KMS-11 (cell line): ENCODE data around the gene ZNF574.

Experiments used
- H2AFZ ChIP-seq: fragments of 200-600 bp; sonication (generic); 2 replicates; pipeline ENCODE4 v1.6.1; 2016; ENCODE audit warnings: antibody characterized with exemption, mixed run types, low read depth
- H3K27ac ChIP-seq: fragments of 200-600 bp; sonication (generic); 2 replicates; pipeline ENCODE4 v1.6.1; 2016; ENCODE audit warnings: mild to moderate bottlenecking, mixed run types
- H3K27me3 ChIP-seq: fragments of 200-600 bp; sonication (generic); 2 replicates; pipeline ENCODE4 v1.6.1; 2017; ENCODE audit warnings: mild to moderate bottlenecking, low read depth, mixed run types, moderate library complexity; ENCODE audit not compliant: insufficient read depth
- H3K36me3 ChIP-seq: fragments of 200-600 bp; sonication (generic); 2 replicates; pipeline ENCODE4 v1.6.1; 2017; ENCODE audit warnings: mild to moderate bottlenecking, mixed run types; ENCODE audit not compliant: insufficient read depth
- H3K4me1 ChIP-seq: fragments of 200-600 bp; sonication (generic); 2 replicates; pipeline ENCODE4 v1.6.1; 2016; ENCODE audit warnings: mild to moderate bottlenecking, low read depth, mixed run types; ENCODE audit not compliant: poor library complexity, severe bottlenecking
- H3K4me2 ChIP-seq: fragments of 200-600 bp; sonication (generic); 2 replicates; pipeline ENCODE4 v1.7.0; 2016; ENCODE audit warnings: mild to moderate bottlenecking, mixed run types
- H3K4me3 ChIP-seq: fragments of 200-600 bp; sonication (generic); IDR thresholded peaks from 2 replicates; pipeline ENCODE4 v1.6.1; 2017; ENCODE audit warnings: low read depth, low read length, mixed read lengths; ENCODE audit not compliant: insufficient read depth
- H3K79me2 ChIP-seq: fragments of 200-600 bp; sonication (generic); 2 replicates; pipeline ENCODE4 v1.6.1; 2016; ENCODE audit warnings: low read depth, mixed run types; ENCODE audit not compliant: insufficient read depth
- H3K9ac ChIP-seq: fragments of 200-600 bp; sonication (generic); 2 replicates; pipeline ENCODE4 v1.6.1; 2016; ENCODE audit warnings: mild to moderate bottlenecking, mixed run types
- H4K20me1 ChIP-seq: fragments of 200-600 bp; sonication (generic); 2 replicates; pipeline ENCODE4 v1.6.1; 2016; ENCODE audit warnings: mild to moderate bottlenecking, mixed run types; ENCODE audit not compliant: insufficient read depth
- CTCF ChIP-seq: fragments of 200-600 bp; sonication (generic); conservative IDR thresholded peaks from 2 replicates; pipeline ENCODE4 v1.6.1; 2017; ENCODE audit warnings: low read depth, mild to moderate bottlenecking, antibody characterized with exemption, low read length, moderate library complexity, mixed read lengths

ZNF574 gene

DNA sequence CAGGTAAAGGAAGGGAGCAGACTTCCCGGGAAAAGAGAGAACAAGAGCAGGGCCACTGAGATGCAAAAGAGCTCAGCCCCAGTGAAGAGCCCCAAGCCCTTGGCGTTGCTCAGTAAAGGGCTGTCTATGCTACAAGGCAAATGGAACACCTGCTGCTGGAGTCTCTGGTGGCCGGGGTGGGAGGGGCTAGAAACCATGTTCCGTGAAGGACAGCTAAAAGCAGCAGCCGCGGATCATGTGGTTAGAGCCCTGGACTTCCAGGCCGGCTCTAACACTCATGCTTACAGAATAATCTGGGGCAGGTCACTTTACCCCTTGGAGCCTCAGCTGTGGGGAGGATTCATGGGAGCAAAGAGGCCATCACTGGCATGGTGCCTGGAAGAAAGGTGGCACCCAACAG lies 38.4 kb downstream of the ZNF574 start:
- no peaks in the 10 kb centered on the region for H3K79me2 ChIP-seq
- H3K4me2 ChIP-seq, result no peak overlapping the region
- no peaks in the 10 kb centered on the region for H3K4me1 ChIP-seq
- H3K4me3 ChIP-seq, result no peak overlapping the region
- H3K36me3 ChIP-seq, result no peaks in the 10 kb centered on the region
- no peak overlapping the region for H3K27ac ChIP-seq
- H3K9ac ChIP-seq, result no peak overlapping the region
- no peaks in the 10 kb centered on the region for H4K20me1 ChIP-seq
- no peak for TF ChIP-seq CTCF
- no peak overlapping the region for H2AFZ ChIP-seq
- peaks cover 78% of the 10 kb centered on the region for H3K27me3 ChIP-seq

- Histone ChIP-seq H3K36me3 (no peaks in the 10 kb centered on the region), H3K9ac (no peak overlapping the region), H3K4me2 (no peak overlapping the region), H4K20me1 (no peaks in the 10 kb centered on the region), H3K79me2 (no peaks in the 10 kb centered on the region), H3K4me1 (no peaks in the 10 kb centered on the region), H3K27me3 (peaks cover 80% of the 10 kb centered on the region), H3K27ac (no peak overlapping the region), H2AFZ (no peak overlapping the region), H3K4me3 (no peak overlapping the region)
- no peak for TF ChIP-seq CTCF
Measured at GRCh38 chr19:42115219-42115618, 39.3 kb downstream of the ZNF574 start.

DNA sequence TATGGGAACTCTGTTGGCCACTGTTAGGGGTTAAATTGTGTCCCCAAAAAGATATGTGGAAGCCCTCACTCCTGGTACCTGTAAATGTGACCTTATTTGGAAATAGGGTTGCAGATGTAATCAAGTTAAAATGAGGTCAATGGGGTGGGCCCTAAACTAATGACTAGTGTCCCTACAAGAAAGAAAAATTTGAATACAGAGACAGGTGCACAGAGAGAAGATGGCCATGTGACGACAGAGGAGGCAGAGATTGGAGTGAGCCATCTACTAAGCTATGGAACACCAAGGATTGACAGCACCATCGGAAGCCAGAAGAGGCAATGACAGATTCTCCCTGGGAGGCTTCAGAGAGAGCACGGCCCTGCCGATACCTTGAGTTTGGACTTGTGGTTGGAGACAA lies 39.7 kb downstream of the ZNF574 start:
- Histone ChIP-seq H3K27me3 (peaks cover 80% of the 10 kb centered on the region), H3K4me2 (no peak overlapping the region), H3K4me1 (no peaks in the 10 kb centered on the region), H3K4me3 (no peak overlapping the region), H3K36me3 (no peaks in the 10 kb centered on the region), H3K79me2 (no peaks in the 10 kb centered on the region), H3K9ac (no peak overlapping the region), H4K20me1 (no peaks in the 10 kb centered on the region), H2AFZ (no peak overlapping the region), H3K27ac (no peak overlapping the region)
- TF ChIP-seq CTCF, result no peak

DNA sequence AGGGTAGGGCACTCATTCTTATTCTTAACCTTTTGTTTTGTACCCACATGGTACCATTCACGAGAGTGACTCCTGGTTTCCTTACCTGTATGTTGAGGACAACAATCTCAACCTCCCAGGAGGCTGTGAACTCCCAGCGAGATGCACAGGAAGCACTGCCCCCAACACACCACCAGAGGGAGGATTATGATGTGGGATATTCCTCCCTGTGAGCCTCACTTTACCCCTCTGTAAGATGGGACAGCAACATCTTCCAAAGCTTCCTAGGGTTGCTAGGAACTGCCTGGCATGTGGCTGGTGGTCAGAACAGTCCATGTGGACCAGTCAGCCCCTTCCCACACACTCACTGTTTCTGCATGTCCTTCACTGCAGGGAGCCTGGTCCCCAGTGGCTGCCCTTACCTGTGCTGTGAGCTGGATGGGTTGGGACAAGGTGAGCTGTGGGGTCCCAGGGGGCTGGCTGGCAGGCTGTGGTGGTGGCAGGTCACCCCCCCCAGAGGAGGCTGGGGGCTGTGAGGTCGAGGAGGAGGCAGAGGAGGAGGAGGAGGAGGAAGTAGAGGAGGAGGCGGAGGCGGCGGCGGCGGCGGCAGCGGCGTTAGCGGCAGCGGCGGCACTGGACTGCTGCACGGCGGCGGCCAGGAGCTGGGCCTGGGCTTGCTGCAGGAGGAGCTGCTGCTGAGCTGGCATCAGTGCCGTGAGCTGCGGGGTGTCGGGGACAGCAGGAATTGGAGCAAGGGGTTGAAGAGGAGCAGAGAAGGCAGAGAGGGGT lies 40.5 kb downstream of the ZNF574 start:
- TF ChIP-seq CTCF, result peak; percentile 31; the same call in 1 of the 2 replicates
- no peak overlapping the region for H2AFZ ChIP-seq
- H3K4me3 ChIP-seq, result no peak overlapping the region
- no peaks in the 10 kb centered on the region for H3K79me2 ChIP-seq
- no peak overlapping the region for H3K27ac ChIP-seq
- no peaks in the 10 kb centered on the region for H3K36me3 ChIP-seq
- no peaks in the 10 kb centered on the region for H4K20me1 ChIP-seq
- H3K27me3 ChIP-seq, result peaks cover 84% of the 10 kb centered on the region
- no peaks in the 10 kb centered on the region for H3K4me1 ChIP-seq
- no peak overlapping the region for H3K9ac ChIP-seq
- H3K4me2 ChIP-seq, result no peak overlapping the region
